ENCODE results near the gene RHOJ.
A peak's percentile ranks its signal among the peaks of the same experiment; 100 is the strongest.
"Not testable (repeated sequence)": the region's sequence is repeated elsewhere in the genome, so short reads cannot be mapped to it uniquely, and the experiment has no call there.

The RHOJ gene

DNA sequence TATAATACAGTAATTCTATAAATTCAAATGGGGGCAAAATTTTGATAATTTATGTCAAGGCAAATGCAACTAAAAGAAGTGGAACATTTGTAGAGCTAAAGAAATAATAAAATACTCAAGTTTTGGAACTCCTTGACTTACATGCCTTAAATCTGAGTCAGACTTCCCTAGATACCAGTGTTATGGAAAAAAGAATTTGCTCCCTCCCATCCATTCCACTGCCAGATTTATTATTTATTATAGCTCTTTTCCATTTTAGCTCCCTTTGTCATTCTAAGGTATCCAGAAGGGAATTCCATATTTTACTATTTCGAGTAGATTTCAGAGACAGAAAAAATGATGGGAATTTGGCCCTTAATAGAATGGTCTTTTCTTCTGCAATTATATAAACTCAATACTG is 44.0 kb downstream of the RHOJ start:
- in situ Hi-C loops (cut with MboI; ENCODE audit: low pct_unique_long_range_greater_than_20kb, low sequenced_read_pairs), result no loop called here
- no peak for DNase-seq

GRCh38 chr14:63249092-63249491 is 44.8 kb downstream of the RHOJ start:
- no peak for DNase-seq

DNA sequence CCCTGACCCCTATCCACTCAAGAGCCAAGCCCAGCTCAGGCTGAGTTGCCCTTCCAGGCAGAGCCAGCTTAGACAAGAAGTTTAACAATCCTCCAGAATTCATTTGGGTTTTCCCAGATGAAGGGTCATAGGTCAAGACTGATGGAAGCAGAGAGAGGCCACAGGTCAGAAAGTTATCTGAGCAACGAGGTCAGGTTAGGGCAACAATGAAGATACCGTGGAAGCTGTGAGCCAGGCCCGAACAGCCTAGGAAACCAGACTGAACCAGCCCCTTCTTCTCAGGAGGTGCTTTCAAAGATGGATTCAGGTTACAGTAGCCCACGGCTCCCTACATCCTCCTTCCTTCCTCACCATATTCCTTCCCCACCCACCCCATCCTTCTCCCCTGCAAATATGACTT is 53.1 kb downstream of the RHOJ start:
- no peak for DNase-seq
- in situ Hi-C loops (cut with MboI; ENCODE audit: low pct_unique_long_range_greater_than_20kb, low sequenced_read_pairs), result loop anchor here (25.0 kb wide), 1 partner anchor 1070 kb away; no protein-coding TSS in a partner anchor

More at GRCh38 chr14:63249092-63249491, 44.8 kb downstream of the RHOJ start:
- in situ Hi-C loops (cut with MboI; ENCODE audit: low pct_unique_long_range_greater_than_20kb, low sequenced_read_pairs), result no loop called here

GRCh38 chr14:63262446-63262845 is 58.2 kb downstream of the RHOJ start:
- DNase-seq, result no peak
- in situ Hi-C loops (cut with MboI; ENCODE audit: low pct_unique_long_range_greater_than_20kb, low sequenced_read_pairs), result loop anchor here (25.0 kb wide), 1 partner anchor 1075 kb away; no protein-coding TSS in a partner anchor

GRCh38 chr14:63266106-63266505 is 61.9 kb downstream of the RHOJ start:
- no peak for DNase-seq
- in situ Hi-C loops (cut with MboI; ENCODE audit: low pct_unique_long_range_greater_than_20kb, low sequenced_read_pairs), result loop anchor here (25.0 kb wide), 1 partner anchor 1079 kb away; no protein-coding TSS in a partner anchor

- no peak for DNase-seq
- in situ Hi-C loops (cut with MboI; ENCODE audit: low pct_unique_long_range_greater_than_20kb, low sequenced_read_pairs), result loop anchor here (25.0 kb wide), 1 partner anchor 1080 kb away; no protein-coding TSS in a partner anchor
Measured at GRCh38 chr14:63267171-63267570, 62.9 kb downstream of the RHOJ start.

- in situ Hi-C loops (cut with MboI; ENCODE audit: low pct_unique_long_range_greater_than_20kb, low sequenced_read_pairs), result loop anchor here (25.0 kb wide), 1 partner anchor 1081 kb away; no protein-coding TSS in a partner anchor
- DNase-seq, result no peak
Measured at GRCh38 chr14:63268771-63269170, 64.5 kb downstream of the RHOJ start.

DNA sequence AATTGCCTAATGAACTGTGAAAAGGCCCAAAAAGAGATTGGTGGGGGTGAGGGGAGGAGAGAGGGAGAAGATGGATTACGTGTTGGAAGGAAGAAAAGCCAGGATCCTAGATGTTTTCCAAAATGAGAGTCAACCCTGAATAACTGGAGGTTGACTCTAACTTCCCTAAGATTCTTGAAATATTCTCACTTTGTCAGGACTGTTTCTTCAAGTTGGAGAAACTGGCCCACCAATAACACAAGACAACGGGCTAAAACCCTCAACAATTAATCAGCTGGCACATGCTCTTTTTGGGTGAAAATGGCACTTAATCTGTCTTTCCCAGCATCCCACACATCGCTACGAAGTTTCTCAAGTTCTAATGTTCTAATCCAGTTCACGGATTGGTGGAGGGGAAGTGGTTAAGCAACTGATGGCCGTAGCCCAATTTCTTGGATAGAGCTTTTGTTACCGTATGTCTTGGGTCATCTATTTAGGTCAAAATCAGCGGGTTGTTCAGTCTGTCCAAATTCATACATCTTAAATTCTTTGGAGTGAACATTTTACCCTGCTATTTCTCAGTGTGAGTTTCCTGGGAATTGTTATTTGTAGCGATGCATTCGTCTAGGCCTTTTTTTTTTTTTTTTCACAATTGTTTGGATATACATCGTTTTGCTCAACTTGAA is 65.5 kb downstream of the RHOJ start:
- in situ Hi-C loops (cut with MboI; ENCODE audit: low pct_unique_long_range_greater_than_20kb, low sequenced_read_pairs), result loop anchor here (25.0 kb wide), 1 partner anchor 1082 kb away; no protein-coding TSS in a partner anchor

GRCh38 chr14:63273129-63273528 is 68.9 kb downstream of the RHOJ start:
- in situ Hi-C loops (cut with MboI; ENCODE audit: low pct_unique_long_range_greater_than_20kb, low sequenced_read_pairs), result loop anchor here (25.0 kb wide), 1 partner anchor 1086 kb away; no protein-coding TSS in a partner anchor
- no peak for DNase-seq

More for the DNA sequence above, 65.5 kb downstream of the RHOJ start:
- no peak for DNase-seq

DNA sequence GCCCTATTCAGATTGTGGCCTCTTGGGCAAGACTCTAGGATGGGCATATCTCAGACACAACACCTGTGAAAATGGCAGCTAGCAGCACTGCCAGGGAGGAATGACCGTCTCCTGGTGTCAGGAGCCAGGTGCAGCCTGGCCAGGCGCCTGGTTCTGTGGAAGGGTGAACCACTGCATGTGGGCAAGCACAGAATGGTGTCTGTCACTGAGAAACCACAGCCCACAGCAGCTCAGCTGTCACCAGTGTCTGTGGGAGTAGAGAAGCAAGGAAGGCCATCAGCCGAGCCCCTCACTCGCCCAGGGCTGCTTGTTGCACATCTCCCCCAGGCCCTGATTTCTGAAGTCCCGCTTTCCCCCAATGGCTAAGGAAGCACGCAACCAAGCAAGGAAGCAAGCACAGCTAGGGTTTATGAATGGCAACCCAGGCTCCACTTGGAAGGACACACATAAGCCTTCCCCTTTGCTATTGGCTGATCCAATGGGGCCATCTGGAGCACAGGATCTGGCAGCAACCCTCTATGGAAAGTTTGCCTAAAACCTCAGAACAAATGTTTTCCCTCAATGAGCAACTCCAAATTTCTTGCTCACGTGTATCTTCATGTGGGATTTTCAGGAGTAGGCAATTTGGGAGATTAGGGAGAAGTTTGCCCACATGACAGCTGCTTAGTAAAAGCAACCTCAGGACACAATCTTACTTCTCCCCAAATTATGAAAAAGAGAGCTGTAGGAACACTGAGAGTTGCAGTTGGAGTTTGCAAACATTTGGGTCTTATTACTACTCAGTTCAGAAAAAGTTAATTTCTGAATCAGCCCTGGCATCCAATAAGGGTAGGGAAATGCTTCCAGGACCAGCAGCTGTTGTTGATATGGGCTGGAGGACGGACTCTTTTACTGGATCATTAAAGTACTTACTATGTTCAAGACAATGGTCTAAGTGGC is 69.7 kb downstream of the RHOJ start:
- in situ Hi-C loops (cut with MboI; ENCODE audit: low pct_unique_long_range_greater_than_20kb, low sequenced_read_pairs), result loop anchor here (25.0 kb wide), 1 partner anchor 1087 kb away; no protein-coding TSS in a partner anchor
- DNase-seq, result no peak

DNA sequence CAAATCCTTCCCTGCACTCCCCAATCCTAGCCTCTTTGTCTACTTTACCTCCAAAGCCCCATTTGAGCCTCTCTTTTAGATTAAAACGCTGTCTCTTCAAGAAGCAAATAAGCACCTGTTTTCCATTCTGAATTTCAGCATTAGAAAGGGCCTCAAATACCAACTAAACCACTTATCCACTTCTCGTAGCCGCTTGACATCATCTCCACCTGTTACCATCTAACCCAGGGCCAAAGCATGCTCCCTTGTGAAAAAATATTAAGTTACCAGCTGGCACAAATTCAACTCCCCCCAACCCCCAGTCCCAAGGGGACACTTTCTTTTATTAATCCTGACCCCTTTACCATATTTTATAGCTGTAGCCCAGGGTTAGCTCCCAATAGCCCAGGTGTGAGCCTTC is 71.4 kb downstream of the RHOJ start:
- DNase-seq, result no peak
- in situ Hi-C loops (cut with MboI; ENCODE audit: low pct_unique_long_range_greater_than_20kb, low sequenced_read_pairs), result no loop called here

GRCh38 chr14:63276016-63276415 is 71.8 kb downstream of the RHOJ start:
- in situ Hi-C loops (cut with MboI; ENCODE audit: low pct_unique_long_range_greater_than_20kb, low sequenced_read_pairs), result no loop called here

GRCh38 chr14:63276492-63277342 is 72.5 kb downstream of the RHOJ start:
- in situ Hi-C loops (cut with MboI; ENCODE audit: low pct_unique_long_range_greater_than_20kb, low sequenced_read_pairs), result no loop called here
- peak; percentile 53 for DNase-seq

More at GRCh38 chr14:63276016-63276415, 71.8 kb downstream of the RHOJ start:
- DNase-seq, result no peak

DNA sequence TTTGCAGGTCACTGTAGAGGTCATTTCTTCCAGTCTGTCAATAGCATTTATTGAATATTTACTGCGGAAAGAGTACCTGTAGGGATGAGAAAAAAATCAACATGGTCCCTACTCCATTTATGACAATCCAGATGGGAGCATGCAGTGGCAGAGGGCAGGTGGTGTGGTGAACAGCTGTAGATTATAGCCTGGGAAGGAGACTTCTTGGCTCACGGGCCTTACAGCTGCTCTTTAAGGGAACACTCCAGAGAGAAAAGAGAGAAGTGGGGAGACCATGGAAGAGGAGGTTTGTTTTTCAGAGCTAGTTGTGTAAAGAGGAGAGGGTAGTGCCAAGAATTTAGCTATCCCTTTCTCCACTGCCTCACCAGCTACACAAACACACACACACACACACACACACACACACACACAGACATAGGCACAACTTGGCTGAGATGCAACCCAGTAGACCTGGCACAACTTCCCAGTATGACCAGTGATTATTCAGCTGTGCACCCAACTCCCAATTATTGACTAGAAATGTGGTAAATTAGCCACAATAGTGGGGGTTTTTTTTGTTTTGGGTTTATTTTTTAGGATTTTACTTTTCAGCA is 73.4 kb downstream of the RHOJ start:
- in situ Hi-C loops (cut with MboI; ENCODE audit: low pct_unique_long_range_greater_than_20kb, low sequenced_read_pairs), result no loop called here
- DNase-seq, result no peak

GRCh38 chr14:63279933-63280332 is 75.7 kb downstream of the RHOJ start:
- DNase-seq; in situ Hi-C loops (cut with MboI; ENCODE audit: low pct_unique_long_range_greater_than_20kb, low sequenced_read_pairs): not testable (repeated sequence)

DNA sequence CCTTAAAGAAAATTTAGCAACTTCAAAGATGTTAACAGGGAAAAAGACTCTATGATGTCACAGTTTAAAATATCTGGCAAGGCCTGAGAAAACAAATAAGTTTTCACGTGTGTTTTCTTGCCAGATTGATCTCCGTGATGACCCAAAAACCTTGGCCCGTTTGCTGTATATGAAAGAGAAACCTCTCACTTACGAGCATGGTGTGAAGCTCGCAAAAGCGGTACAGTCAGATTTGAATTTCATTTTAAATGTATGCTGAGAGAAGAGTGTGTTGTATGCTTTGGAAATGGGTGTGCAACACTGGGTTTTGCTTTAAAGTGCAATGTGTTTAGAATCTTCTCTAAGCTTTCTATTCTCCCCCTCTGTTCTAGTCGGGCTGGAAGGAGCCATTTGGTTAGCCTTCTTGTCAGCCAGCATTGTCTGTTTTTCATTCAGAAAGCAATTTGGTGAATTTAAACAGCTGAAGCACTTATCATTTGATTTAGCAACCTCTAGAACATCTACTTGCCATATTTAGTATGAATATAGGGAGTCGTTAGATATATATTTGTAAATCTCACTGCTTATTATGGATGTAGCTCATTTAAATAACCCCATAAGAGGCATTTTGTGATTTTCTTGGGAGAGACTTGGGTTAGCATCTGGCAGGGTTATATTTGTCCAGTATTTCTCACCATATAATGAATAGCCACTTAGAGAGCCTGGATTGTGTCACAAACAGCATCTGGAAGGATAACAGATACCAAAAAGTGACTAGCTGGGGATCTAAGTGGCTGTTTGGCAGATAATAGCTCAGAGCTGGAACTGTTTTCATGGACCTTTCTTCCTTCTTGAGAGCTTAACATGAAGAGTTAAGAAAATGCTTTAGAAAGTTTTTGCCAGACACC is 79.0 kb downstream of the RHOJ start:
- in situ Hi-C loops (cut with MboI; ENCODE audit: low pct_unique_long_range_greater_than_20kb, low sequenced_read_pairs), result no loop called here
- DNase-seq, result no peak

DNA sequence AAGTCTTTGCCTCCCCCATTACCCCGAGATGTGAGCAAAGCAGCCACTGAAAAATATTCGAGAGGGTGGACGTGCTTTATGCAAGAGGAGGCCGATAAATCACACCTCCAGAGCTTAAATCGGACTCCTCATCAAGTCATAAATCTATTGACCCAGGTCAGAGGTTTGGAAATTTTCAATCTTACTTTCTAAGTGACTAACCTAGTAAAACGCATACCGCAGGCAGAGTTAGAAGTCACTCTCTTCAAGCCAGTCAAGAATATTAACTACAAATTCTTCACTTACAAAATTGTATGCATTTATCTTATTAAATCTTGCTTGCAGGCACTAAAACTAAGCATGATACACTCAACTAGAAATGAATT is 79.6 kb downstream of the RHOJ start:
- no peak for DNase-seq
- in situ Hi-C loops (cut with MboI; ENCODE audit: low pct_unique_long_range_greater_than_20kb, low sequenced_read_pairs), result no loop called here

DNA sequence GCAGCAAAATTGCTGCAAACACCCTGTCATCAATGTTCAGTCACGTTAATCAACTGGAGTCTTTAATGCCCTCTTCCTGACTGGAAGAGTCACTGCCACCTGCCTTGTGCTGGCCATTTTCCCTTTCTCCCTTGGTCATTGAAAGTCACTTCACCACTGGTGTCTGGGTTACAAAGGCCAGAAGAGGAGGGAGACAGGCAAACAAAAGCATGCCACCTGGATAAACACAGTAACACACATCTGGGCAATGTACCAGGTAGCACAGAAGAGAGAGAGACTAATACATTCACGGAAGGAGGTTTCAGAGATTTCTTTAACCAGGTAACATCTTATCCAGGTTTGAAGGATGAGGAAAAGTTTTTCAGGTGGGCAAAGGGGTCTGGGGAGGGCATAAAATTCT is 81.8 kb downstream of the RHOJ start:
- in situ Hi-C loops (cut with MboI; ENCODE audit: low pct_unique_long_range_greater_than_20kb, low sequenced_read_pairs), result no loop called here
- no peak for DNase-seq

All from KBM-7 (cell line).